Measurements from ENCODE around the gene ICAM5.
A peak's percentile ranks its signal among the peaks of the same experiment; 100 is the strongest.
"Not testable (repeated sequence)": the region's sequence is repeated elsewhere in the genome, so short reads cannot be mapped to it uniquely, and the experiment has no call there.

The ICAM5 gene

GRCh38 chr19:10270180-10270615 lies 19.6 kb upstream of the ICAM5 start:
- DNase-seq = peak; percentile 70

DNA sequence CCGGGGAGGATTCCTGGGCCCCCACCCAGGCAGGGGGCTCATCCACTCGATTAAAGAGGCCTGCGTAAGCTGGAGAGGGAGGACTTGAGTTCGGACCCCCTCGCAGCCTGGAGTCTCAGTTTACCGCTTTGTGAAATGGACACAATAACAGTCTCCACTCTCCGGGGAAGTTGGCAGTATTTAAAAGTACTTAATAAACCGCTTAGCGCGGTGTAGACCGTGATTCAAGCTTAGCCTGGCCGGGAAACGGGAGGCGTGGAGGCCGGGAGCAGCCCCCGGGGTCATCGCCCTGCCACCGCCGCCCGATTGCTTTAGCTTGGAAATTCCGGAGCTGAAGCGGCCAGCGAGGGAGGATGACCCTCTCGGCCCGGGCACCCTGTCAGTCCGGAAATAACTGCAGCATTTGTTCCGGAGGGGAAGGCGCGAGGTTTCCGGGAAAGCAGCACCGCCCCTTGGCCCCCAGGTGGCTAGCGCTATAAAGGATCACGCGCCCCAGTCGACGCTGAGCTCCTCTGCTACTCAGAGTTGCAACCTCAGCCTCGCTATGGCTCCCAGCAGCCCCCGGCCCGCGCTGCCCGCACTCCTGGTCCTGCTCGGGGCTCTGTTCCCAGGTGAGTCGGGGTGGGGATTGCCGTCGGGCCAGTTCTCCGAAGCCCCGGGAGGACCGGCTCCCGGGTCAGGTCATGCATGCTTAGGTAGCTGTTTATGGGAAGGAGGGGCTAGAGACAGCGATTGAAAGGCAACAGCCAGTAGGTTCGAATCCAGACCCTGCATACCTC lies 18.9 kb upstream of the ICAM5 start, which contains the start of gene ICAM1:
Gene ICAM1 (plus strand): TSS at position 505 of the 779 bp plus-strand sequence. CDS start 40 bp downstream, at position 545.
- peak; percentile 77 for DNase-seq

DNA sequence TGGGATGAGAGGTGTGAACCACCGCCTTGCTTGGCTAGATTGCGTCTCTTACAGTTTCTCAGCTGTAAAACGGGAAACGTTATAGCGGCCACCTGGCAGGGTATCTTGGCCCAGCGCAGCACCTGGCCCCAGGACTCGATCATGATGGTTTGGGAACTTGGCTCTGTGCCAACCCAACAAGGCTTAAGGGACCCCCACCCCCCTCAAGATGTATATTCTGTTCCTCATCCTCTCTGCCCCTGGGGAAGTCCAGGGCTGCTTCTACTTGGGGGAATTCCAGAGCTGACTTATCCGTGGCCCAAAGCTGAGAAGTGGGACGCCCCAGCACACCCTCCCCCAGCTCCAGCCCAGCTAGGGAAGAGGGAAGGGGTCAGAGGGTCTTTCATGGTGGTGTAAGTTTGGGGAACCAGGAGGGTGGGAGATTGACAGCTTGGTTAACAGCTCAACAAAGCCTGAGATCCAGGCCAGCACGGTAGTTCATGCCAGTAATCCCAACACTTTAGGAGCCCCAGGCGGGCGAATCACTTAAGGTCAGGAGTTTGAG lies 18.1 kb upstream of the ICAM5 start:
- DNase-seq = peak; percentile 28

GRCh38 chr19:10274589-10274988 lies 15.2 kb upstream of the ICAM5 start:
- no peak for DNase-seq

DNA sequence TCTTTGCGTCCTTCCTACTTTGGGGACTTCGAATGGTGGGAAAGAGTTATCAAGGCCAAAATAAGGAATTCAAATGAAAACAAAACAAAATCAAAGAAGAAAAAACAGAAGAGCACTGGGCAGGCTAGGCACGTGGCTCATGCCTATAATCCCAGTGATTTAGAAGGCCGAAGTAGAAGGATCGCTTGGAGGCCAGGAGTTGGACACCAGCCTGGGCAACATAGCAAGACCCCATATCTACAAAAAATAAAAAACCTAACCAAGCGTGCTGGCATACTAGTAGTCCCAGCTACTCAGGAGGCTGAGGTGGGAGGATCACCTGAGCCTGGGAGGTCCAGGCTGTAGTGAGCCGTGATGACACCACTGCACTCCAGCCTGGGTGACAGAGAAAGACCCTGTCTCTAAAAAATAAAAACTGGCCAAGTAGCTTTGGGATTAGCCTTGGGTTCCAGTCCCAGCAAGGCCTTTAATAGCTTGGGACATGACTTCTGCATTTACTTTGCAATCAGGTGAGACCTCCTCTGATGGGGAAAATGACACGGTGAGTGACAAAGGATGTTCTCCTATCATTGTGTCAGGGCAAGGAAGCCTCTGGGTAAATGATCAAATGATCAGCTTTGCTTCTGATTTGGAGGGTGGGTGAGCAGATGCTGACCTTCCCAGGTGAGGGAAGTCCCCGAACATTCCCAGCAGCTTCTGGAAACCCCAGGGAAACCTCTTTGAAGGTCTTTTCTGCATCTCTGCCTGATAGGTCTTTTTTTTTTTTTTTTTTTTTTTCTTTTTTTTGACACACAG lies 11.8 kb upstream of the ICAM5 start:
- no peak for DNase-seq

DNA sequence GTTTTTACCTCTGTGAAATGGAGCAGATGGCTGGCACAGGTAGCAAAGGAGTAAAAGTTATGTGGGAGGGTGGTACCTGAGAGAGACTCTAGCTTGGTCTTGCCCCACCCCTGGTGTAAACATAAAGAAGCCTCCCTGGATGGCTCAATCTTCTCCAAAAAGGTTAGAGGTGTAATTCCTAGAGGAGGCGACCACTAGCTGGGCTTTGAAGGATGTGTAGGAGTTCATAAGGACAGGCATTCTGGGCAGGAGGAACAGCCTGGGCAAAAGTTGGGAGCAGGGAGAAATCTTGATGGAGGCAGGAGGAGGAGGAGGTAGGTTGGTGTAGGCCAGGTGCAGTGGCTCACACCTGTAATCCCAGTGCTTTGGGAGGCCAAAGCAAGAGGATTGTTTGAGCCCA lies 10.8 kb upstream of the ICAM5 start:
- DNase-seq = no peak

GRCh38 chr19:10279737-10280442 lies 9.9 kb upstream of the ICAM5 start:
- no peak for DNase-seq

DNA sequence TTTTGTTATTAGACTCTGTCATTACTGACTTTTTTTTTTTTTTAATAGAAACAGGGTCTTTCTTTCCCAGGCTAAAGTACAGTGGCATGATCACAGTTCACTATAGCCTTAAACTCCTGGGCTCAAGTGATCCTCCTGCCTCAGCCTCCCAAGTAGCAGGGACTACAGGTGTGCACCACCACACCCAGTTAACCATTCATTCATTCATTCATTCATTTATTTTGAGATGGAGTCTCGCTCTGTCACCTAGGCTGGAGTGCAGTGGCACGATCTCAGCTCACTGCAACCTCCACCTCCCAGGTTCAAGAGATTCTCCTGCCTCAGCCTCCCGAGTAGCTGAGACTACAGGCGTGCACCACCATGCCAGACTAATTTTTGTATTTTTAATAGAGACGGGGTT lies 7.7 kb upstream of the ICAM5 start:
- DNase-seq = not testable (repeated sequence)

GRCh38 chr19:10283301-10284064 lies 6.3 kb upstream of the ICAM5 start:
- DNase-seq = no peak

DNA sequence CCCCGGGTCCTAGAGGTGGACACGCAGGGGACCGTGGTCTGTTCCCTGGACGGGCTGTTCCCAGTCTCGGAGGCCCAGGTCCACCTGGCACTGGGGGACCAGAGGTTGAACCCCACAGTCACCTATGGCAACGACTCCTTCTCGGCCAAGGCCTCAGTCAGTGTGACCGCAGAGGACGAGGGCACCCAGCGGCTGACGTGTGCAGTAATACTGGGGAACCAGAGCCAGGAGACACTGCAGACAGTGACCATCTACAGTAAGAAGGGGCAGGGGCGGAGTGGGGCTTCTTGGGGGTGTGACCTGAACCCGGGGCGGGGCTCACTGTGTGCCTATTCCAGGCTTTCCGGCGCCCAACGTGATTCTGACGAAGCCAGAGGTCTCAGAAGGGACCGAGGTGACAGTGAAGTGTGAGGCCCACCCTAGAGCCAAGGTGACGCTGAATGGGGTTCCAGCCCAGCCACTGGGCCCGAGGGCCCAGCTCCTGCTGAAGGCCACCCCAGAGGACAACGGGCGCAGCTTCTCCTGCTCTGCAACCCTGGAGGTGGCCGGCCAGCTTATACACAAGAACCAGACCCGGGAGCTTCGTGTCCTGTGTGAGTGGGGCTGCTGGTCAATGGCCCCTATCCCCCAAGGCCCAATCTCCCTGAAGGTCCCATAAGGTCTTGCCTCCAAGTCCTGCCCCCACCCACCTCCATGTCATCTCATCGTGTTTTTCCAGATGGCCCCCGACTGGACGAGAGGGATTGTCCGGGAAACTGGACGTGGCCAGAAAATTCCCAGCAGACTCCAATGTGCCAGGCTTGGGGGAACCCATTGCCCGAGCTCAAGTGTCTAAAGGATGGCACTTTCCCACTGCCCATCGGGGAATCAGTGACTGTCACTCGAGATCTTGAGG lies 5.4 kb upstream of the ICAM5 start:
- DNase-seq = no peak

DNA sequence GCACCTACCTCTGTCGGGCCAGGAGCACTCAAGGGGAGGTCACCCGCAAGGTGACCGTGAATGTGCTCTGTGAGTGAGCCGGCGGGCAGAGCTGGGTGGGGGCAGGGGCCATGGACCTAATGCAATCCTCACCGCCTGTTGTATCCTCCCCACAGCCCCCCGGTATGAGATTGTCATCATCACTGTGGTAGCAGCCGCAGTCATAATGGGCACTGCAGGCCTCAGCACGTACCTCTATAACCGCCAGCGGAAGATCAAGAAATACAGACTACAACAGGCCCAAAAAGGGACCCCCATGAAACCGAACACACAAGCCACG lies 4.8 kb upstream of the ICAM5 start:
- no peak for DNase-seq

DNA sequence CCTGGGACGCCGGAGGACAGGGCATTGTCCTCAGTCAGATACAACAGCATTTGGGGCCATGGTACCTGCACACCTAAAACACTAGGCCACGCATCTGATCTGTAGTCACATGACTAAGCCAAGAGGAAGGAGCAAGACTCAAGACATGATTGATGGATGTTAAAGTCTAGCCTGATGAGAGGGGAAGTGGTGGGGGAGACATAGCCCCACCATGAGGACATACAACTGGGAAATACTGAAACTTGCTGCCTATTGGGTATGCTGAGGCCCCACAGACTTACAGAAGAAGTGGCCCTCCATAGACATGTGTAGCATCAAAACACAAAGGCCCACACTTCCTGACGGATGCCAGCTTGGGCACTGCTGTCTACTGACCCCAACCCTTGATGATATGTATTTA lies 4.4 kb upstream of the ICAM5 start:
- no peak for DNase-seq

GRCh38 chr19:10286803-10287737 lies 2.7 kb upstream of the ICAM5 start, which contains the start of gene ICAM4:
Gene ICAM4, plus strand, starts transcription at chr19:10286955. Its CDS starts 58 bp downstream, at chr19:10287013.
- DNase-seq = peak; percentile 53

- peak; percentile 56 for DNase-seq
Measured at GRCh38 chr19:10288662-10289166, 1.0 kb upstream of the ICAM5 start.

GRCh38 chr19:10289167-10289835 lies 451 bp upstream of the ICAM5 start:
- DNase-seq = peak; percentile 60

DNA sequence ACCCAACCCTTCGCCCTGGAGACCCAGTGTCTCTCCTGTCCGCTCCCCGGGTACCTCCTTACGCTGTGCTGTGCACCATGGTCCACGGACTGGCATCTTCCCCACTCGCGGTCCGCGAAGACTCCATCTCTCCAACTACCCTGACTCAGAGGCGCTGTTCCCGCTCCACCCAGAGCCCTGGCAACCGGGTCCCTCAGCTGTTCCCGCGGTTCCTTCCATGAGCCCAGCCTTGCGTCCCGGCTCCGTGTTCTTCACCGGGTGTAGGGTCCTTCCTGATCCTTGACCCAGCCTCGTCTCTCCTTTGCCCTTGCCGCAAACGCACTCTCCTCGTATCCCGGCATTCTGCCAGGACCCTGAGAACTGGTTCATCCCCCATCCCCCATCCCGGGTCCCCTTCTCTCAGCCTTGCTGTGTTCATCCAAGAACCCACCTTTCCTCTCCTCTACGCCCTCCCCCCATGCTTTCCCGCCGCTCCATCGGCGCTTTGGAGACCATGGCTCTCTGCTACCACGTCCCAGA lies 664 bp downstream of the ICAM5 start:
- DNase-seq = no peak

GRCh38 chr19:10290876-10291553 lies 1.3 kb downstream of the ICAM5 start:
- DNase-seq = peak; percentile 68

DNA sequence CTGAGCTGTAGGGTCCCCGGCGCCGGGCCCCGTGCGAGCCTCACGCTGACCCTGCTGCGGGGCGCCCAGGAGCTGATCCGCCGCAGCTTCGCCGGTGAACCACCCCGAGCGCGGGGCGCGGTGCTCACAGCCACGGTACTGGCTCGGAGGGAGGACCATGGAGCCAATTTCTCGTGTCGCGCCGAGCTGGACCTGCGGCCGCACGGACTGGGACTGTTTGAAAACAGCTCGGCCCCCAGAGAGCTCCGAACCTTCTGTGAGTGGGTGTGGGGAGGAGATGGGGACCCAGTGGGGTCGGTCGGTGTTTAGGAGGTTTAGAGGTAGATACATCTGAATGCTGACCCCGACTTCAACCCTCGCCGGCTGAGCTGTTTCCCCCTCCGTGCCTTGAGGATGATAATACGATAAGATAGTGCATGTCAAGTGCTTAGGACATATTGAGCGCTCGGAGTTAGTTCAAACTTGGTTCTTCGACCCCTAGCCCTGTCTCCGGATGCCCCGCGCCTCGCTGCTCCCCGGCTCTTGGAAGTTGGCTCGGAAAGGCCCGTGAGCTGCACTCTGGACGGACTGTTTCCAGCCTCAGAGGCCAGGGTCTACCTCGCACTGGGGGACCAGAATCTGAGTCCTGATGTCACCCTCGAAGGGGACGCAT lies 1.9 kb downstream of the ICAM5 start:
- no peak for DNase-seq
